ENCODE results near the gene CADM4. TPM values are rescaled to one million over a fixed set of nuclear protein-coding genes. Genes with fewer than 3 reads are reported as not detected.

CADM4 gene
- total and polyA plus RNA-seq, 11 donors = 4.6 to 13.2 (median 8.7) TPM

- ATAC-seq = no peak
- Histone ChIP-seq H3K4me1 (peaks cover 6 to 22% (median 13%) of the 10 kb centered on the region in 12 donors), H3K4me3 (peak overlapping the region; percentile 57 to 96 (median 87)), H3K9me3 (no peaks in the 10 kb centered on the region), H3K27ac (peak overlapping the region in 11 of 12 donors; percentile 49 to 93 (median 83)), H3K36me3 (peaks cover 0 to 26% (median 11%) of the 10 kb centered on the region in 9 donors), H3K27me3 (no peaks in the 10 kb centered on the region)
- TF ChIP-seq POLR2A (IDR thresholded peaks at IDR 0.05) = no peak
- TF ChIP-seq, protein P1, sequence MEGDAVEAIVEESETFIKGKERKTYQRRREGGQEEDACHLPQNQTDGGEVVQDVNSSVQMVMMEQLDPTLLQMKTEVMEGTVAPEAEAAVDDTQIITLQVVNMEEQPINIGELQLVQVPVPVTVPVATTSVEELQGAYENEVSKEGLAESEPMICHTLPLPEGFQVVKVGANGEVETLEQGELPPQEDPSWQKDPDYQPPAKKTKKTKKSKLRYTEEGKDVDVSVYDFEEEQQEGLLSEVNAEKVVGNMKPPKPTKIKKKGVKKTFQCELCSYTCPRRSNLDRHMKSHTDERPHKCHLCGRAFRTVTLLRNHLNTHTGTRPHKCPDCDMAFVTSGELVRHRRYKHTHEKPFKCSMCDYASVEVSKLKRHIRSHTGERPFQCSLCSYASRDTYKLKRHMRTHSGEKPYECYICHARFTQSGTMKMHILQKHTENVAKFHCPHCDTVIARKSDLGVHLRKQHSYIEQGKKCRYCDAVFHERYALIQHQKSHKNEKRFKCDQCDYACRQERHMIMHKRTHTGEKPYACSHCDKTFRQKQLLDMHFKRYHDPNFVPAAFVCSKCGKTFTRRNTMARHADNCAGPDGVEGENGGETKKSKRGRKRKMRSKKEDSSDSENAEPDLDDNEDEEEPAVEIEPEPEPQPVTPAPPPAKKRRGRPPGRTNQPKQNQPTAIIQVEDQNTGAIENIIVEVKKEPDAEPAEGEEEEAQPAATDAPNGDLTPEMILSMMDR (IDR thresholded peaks at IDR 0.05) = no peak
- no peak for DNase-seq
- intact Hi-C loops (cut with DNase I) = loop anchor here in 7 of 10 donors (1.0 to 2.0 kb wide), 4 partner anchors 22 to 39 kb away; partner anchors contain the start of genes IRGQ (in 6 of the 7) and ZNF576 (in 6 of the 7)
- 31 to 37% (median 35%) methylated on average over 11 to 12 of the region's 12 CpGs for WGBS, 4 donors
Measured at GRCh38 chr19:43574424-43575155, 65.1 kb downstream of the CADM4 start.

Other genes starting within 250 kb of the CADM4 start
- not detected for gene TEX101, start 225.0 kb downstream of the CADM4 start, total RNA-seq
- gene TEX101, start 225.0 kb downstream of the CADM4 start, polyA plus RNA-seq = not detected
- gene LYPD3, start 174.2 kb downstream of the CADM4 start, total RNA-seq = under 1 TPM in 5 of 9 donors, not detected in 4; 0.21 to 0.77 (median 0.37) TPM
- under 1 TPM; 0.08 to 0.46 TPM for gene LYPD3, start 174.2 kb downstream of the CADM4 start, polyA plus RNA-seq
- gene PHLDB3, start 135.1 kb downstream of the CADM4 start, total RNA-seq = 10 to 100 TPM in 1 of 9 donors, 1 to 10 TPM in 8; 2.4 to 11.6 (median 6.4) TPM
- 1 to 10 TPM; 4.3 to 5.7 TPM for gene PHLDB3, start 135.1 kb downstream of the CADM4 start, polyA plus RNA-seq
- gene ETHE1, start 112.6 kb downstream of the CADM4 start, total RNA-seq = 10 to 100 TPM in 8 of 9 donors, 1 to 10 TPM in 1; 9.0 to 27.6 (median 14.2) TPM
- gene ETHE1, start 112.6 kb downstream of the CADM4 start, polyA plus RNA-seq = 10 to 100 TPM in 1 of 2 donors, 1 to 10 TPM in 1; 6.0 to 21.2 TPM
- 1 to 10 TPM in 5 of 9 donors, under 1 TPM in 2, not detected in 2; 0.58 to 1.9 (median 1.3) TPM for gene ZNF575, start 106.7 kb downstream of the CADM4 start, total RNA-seq
- under 1 TPM; 0.38 to 0.65 TPM for gene ZNF575, start 106.7 kb downstream of the CADM4 start, polyA plus RNA-seq
- 10 to 100 TPM; 11.2 to 21.3 (median 16.6) TPM for gene XRCC1, start 64.3 kb downstream of the CADM4 start, total RNA-seq
- gene XRCC1, start 64.3 kb downstream of the CADM4 start, polyA plus RNA-seq = 10 to 100 TPM; 11.3 to 19.3 TPM
- gene PINLYP, start 64.0 kb downstream of the CADM4 start, total RNA-seq = 1 to 10 TPM in 5 of 9 donors, under 1 TPM in 3, not detected in 1; 0.76 to 4.3 (median 1.1) TPM
- gene PINLYP, start 64.0 kb downstream of the CADM4 start, polyA plus RNA-seq = 1 to 10 TPM; 3.0 to 4.0 TPM
- gene IRGQ, start 43.7 kb downstream of the CADM4 start, total RNA-seq = 10 to 100 TPM; 21.1 to 36.1 (median 24.9) TPM
- 10 to 100 TPM in 1 of 2 donors, 1 to 10 TPM in 1; 7.4 to 11.9 TPM for gene IRGQ, start 43.7 kb downstream of the CADM4 start, polyA plus RNA-seq
- gene ZNF576, start 43.3 kb downstream of the CADM4 start, total RNA-seq = 10 to 100 TPM in 7 of 9 donors, 1 to 10 TPM in 2; 9.0 to 17.6 (median 11.8) TPM
- gene ZNF576, start 43.3 kb downstream of the CADM4 start, polyA plus RNA-seq = 10 to 100 TPM in 1 of 2 donors, 1 to 10 TPM in 1; 8.9 to 22.4 TPM
- gene SRRM5, start 27.8 kb downstream of the CADM4 start, total RNA-seq = under 1 TPM in 7 of 9 donors, not detected in 2; 0.07 to 0.35 (median 0.16) TPM
- gene SRRM5, start 27.8 kb downstream of the CADM4 start, polyA plus RNA-seq = under 1 TPM; 0.15 to 0.80 TPM
- gene ZNF428, start 20.2 kb downstream of the CADM4 start, total RNA-seq = 10 to 100 TPM; 25.1 to 40.4 (median 31.3) TPM
- 10 to 100 TPM; 29.5 to 64.5 TPM for gene ZNF428, start 20.2 kb downstream of the CADM4 start, polyA plus RNA-seq
- gene PLAUR, start 30.3 kb upstream of the CADM4 start, total RNA-seq = 10 to 100 TPM in 2 of 9 donors, 1 to 10 TPM in 7; 2.3 to 44.1 (median 4.7) TPM
- gene PLAUR, start 30.3 kb upstream of the CADM4 start, polyA plus RNA-seq = 10 to 100 TPM in 1 of 2 donors, 1 to 10 TPM in 1; 4.0 to 17.8 TPM
- not detected for gene IRGC, start 76.2 kb upstream of the CADM4 start, total RNA-seq
- not detected for gene IRGC, start 76.2 kb upstream of the CADM4 start, polyA plus RNA-seq
- 10 to 100 TPM in 6 of 9 donors, 1 to 10 TPM in 3; 5.8 to 27.7 (median 14.6) TPM for gene SMG9, start 115.1 kb upstream of the CADM4 start, total RNA-seq
- 10 to 100 TPM; 15.6 to 19.9 TPM for gene SMG9, start 115.1 kb upstream of the CADM4 start, polyA plus RNA-seq
- gene KCNN4, start 141.1 kb upstream of the CADM4 start, total RNA-seq = 1 to 10 TPM in 2 of 9 donors, under 1 TPM in 7; 0.15 to 3.7 (median 0.63) TPM
- gene KCNN4, start 141.1 kb upstream of the CADM4 start, polyA plus RNA-seq = 1 to 10 TPM in 1 of 2 donors, under 1 TPM in 1; 0.46 to 1.1 TPM
- 1 to 10 TPM in 8 of 9 donors, under 1 TPM in 1; 0.37 to 7.9 (median 1.4) TPM for gene LYPD5, start 162.6 kb upstream of the CADM4 start, total RNA-seq
- 1 to 10 TPM in 1 of 2 donors, under 1 TPM in 1; 0.34 to 1.9 TPM for gene LYPD5, start 162.6 kb upstream of the CADM4 start, polyA plus RNA-seq
- gene ZNF283, start 187.5 kb upstream of the CADM4 start, total RNA-seq = 10 to 100 TPM in 6 of 9 donors, 1 to 10 TPM in 3; 4.6 to 13.4 (median 11.9) TPM
- 1 to 10 TPM; 4.8 to 5.0 TPM for gene ZNF283, start 187.5 kb upstream of the CADM4 start, polyA plus RNA-seq
- 1 to 10 TPM; 2.3 to 7.6 (median 6.1) TPM for gene ZNF404, start 244.1 kb upstream of the CADM4 start, total RNA-seq
- 10 to 100 TPM in 1 of 2 donors, 1 to 10 TPM in 1; 5.6 to 18.7 TPM for gene ZNF404, start 244.1 kb upstream of the CADM4 start, polyA plus RNA-seq